ENCODE measurements around the gene OR51V1. TPM values are rescaled to one million over a fixed set of nuclear protein-coding genes. Genes with fewer than 3 reads are reported as not detected.

OR51V1 gene
- total and polyA plus RNA-seq, 7 donors: not detected

DNA sequence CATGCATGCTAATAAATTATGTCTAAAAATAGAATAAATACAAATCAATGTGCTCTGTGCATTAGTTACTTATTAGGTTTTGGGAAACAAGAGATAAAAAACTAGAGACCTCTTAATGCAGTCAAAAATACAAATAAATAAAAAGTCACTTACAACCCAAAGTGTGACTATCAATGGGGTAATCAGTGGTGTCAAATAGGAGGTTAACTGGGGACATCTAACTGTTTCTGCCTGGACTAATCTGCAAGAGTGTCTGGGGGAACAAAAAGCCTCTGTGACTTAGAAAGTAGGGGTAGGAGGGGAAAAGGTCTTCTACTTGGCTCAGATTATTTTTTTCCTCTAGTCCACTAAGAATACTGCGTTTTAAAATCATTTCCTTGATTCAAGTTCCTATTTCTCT, 27.2 kb upstream of the OR51V1 start:
- 23 to 33% (median 28%) methylated on average over 1 of the region's 1 CpG for WGBS, 3 donors
- ATAC-seq (no peak), DNase-seq (no peak)
- no peak overlapping the region for H3K27ac ChIP-seq
- H3K9me3 ChIP-seq: no peaks in the 10 kb centered on the region
- no peaks in the 10 kb centered on the region for H3K36me3 ChIP-seq (ENCODE audit: insufficient read depth in 1 of 2, low read depth in 1 of 2)
- H3K27me3 ChIP-seq (ENCODE audit: insufficient read depth in 3 of 3, low read length in 2 of 3): no peaks in the 10 kb centered on the region
- TF ChIP-seq, protein P1, sequence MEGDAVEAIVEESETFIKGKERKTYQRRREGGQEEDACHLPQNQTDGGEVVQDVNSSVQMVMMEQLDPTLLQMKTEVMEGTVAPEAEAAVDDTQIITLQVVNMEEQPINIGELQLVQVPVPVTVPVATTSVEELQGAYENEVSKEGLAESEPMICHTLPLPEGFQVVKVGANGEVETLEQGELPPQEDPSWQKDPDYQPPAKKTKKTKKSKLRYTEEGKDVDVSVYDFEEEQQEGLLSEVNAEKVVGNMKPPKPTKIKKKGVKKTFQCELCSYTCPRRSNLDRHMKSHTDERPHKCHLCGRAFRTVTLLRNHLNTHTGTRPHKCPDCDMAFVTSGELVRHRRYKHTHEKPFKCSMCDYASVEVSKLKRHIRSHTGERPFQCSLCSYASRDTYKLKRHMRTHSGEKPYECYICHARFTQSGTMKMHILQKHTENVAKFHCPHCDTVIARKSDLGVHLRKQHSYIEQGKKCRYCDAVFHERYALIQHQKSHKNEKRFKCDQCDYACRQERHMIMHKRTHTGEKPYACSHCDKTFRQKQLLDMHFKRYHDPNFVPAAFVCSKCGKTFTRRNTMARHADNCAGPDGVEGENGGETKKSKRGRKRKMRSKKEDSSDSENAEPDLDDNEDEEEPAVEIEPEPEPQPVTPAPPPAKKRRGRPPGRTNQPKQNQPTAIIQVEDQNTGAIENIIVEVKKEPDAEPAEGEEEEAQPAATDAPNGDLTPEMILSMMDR (IDR thresholded peaks at IDR 0.05): no peak
- intact Hi-C loops (cut with DNase I): no loop called here
- no peaks in the 10 kb centered on the region for H3K4me1 ChIP-seq
- no peak overlapping the region for H3K4me3 ChIP-seq

DNA sequence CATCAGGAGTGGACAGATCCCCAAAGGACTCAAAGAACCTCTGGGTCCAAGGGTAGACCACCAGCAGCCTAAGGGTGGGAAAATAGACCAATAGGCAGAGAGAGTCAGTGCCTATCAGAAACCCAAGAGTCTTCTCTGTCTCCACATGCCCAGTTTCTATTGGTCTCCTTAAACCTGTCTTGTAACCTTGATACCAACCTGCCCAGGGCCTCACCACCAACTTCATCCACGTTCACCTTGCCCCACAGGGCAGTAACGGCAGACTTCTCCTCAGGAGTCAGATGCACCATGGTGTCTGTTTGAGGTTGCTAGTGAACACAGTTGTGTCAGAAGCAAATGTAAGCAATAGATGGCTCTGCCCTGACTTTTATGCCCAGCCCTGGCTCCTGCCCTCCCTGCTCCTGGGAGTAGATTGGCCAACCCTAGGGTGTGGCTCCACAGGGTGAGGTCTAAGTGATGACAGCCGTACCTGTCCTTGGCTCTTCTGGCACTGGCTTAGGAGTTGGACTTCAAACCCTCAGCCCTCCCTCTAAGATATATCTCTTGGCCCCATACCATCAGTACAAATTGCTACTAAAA, 26.3 kb upstream of the OR51V1 start, which contains the start of gene HBB:
Gene HBB, minus strand, starts transcription at position 340 of the 579 bp plus-strand sequence. Its CDS starts 50 bp downstream, at position 290.
- Histone ChIP-seq H3K27me3 (ENCODE audit: insufficient read depth in 3 of 3, low read length in 2 of 3) (no peaks in the 10 kb centered on the region), H3K9me3 (no peaks in the 10 kb centered on the region), H3K4me1 (no peaks in the 10 kb centered on the region), H3K4me3 (no peak within 1 kb of the TSS), H3K27ac (no peak within 1 kb of the TSS), H3K36me3 (ENCODE audit: insufficient read depth in 1 of 2, low read depth in 1 of 2) (no peaks in the 10 kb centered on the region)
- no peak for DNase-seq
- no peak for ATAC-seq
- TF ChIP-seq, protein P1 (IDR thresholded peaks at IDR 0.05): no peak
- 74 to 83% (median 81%) methylated on average over 3 of the region's 3 CpGs for WGBS, 3 donors
- intact Hi-C loops (cut with DNase I): no loop called here

DNA sequence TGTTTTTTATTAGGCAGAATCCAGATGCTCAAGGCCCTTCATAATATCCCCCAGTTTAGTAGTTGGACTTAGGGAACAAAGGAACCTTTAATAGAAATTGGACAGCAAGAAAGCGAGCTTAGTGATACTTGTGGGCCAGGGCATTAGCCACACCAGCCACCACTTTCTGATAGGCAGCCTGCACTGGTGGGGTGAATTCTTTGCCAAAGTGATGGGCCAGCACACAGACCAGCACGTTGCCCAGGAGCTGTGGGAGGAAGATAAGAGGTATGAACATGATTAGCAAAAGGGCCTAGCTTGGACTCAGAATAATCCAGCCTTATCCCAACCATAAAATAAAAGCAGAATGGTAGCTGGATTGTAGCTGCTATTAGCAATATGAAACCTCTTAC, 25.0 kb upstream of the OR51V1 start:
- Histone ChIP-seq H3K36me3 (ENCODE audit: insufficient read depth in 1 of 2, low read depth in 1 of 2) (no peaks in the 10 kb centered on the region), H3K4me3 (no peak overlapping the region), H3K4me1 (no peaks in the 10 kb centered on the region), H3K27me3 (ENCODE audit: insufficient read depth in 3 of 3, low read length in 2 of 3) (no peaks in the 10 kb centered on the region), H3K27ac (no peak overlapping the region), H3K9me3 (no peaks in the 10 kb centered on the region)
- ATAC-seq: peak in 1 of 4 donors; percentile 13
- TF ChIP-seq, protein P1 (IDR thresholded peaks at IDR 0.05): no peak
- intact Hi-C loops (cut with DNase I): no loop called here
- DNase-seq: no peak
- 43 to 59% (median 53%) methylated on average over 2 of the region's 2 CpGs for WGBS, 3 donors

DNA sequence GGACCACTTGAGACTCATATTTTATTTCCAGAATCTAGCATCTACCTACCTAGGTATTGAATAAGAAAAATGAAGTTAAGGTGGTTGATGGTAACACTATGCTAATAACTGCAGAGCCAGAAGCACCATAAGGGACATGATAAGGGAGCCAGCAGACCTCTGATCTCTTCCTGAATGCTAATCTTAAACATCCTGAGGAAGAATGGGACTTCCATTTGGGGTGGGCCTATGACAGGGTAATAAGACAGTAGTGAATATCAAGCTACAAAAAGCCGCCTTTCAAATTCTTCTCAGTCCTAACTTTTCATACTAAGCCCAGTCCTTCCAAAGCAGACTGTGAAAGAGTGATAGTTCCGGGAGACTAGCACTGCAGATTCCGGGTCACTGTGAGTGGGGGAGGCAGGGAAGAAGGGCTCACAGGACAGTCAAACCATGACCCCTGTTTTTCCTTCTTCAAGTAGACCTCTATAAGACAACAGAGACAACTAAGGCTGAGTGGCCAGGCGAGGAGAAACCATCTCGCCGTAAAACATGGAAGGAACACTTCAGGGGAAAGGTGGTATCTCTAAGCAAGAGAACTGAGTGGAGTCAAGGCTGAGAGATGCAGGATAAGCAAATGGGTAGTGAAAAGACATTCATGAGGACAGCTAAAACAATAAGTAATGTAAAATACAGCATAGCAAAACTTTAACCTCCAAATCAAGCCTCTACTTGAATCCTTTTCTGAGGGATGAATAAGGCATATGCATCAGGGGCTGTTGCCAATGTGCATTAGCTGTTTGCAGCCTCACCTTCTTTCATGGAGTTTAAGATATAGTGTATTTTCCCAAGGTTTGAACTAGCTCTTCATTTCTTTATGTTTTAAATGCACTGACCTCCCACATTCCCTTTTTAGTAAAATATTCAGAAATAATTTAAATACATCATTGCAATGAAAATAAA, 24.3 kb upstream of the OR51V1 start:
- no peak overlapping the region for H3K4me3 ChIP-seq
- TF ChIP-seq, protein P1 (IDR thresholded peaks at IDR 0.05): no peak
- no peaks in the 10 kb centered on the region for H3K36me3 ChIP-seq (ENCODE audit: insufficient read depth in 1 of 2, low read depth in 1 of 2)
- intact Hi-C loops (cut with DNase I): no loop called here
- no peak for DNase-seq
- no peaks in the 10 kb centered on the region for H3K27me3 ChIP-seq (ENCODE audit: insufficient read depth in 3 of 3, low read length in 2 of 3)
- peak in 1 of 4 donors; percentile 36 for ATAC-seq
- H3K9me3 ChIP-seq: no peaks in the 10 kb centered on the region
- no peak overlapping the region for H3K27ac ChIP-seq
- H3K4me1 ChIP-seq: no peaks in the 10 kb centered on the region
- WGBS, 3 donors: 70 to 83% (median 71%) methylated on average over 6 of the region's 6 CpGs

Measured in psoas muscle (tissue), 8 donors.